GM18951 (cell line): Measurements from ENCODE around the gene CACNA1H.
"Not testable (repeated sequence)": the region's sequence is repeated elsewhere in the genome, so short reads cannot be mapped to it uniquely, and the experiment has no call there.

ENCODE experiments used
- POLR2A ChIP-seq: IDR thresholded peaks from 4 replicates; pipeline ENCODE4 v1.6.1; 2011; ENCODE audit warnings: mild to moderate bottlenecking; ENCODE audit not compliant: insufficient read length, insufficient read depth; ENCODE audit errors: extremely low read depth
- in situ Hi-C: fragments of 300-500 bp; cut with MboI; formaldehyde crosslinking; loops from one replicate; pipeline ENCODE4 v1.12.0; 2022; ENCODE audit warnings: low sequenced_read_pairs, mixed read lengths, inconsistent platforms; ENCODE audit not compliant: unreplicated experiment

CACNA1H gene

DNA sequence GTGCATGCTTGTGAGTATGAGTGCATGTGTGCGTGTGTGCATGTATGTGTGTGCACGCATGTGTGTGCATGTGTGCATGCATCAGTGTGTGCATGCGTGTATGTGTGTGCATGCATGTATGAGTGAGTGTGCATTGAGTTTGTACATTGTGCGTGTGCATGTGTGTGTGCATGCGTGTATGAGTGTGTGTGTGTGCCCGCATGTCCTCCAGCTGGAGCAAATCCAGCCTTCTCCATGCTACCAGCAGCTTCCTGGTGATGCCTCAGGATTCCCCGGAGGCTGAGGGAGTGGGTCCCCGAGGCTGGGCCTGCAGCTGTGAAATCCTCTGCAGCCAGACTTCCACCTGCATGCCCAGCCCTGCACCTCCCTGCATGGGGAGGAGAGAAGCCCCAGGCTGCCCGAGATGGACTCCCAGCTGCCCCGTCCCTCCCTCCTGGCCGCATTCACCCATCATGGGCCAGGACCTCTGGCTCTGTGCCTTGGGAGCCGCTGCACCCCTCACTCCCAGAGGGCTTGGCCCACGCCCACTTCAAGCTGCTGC lies 112.3 kb downstream of the CACNA1H start:
- in situ Hi-C loops, result no loop called here

DNA sequence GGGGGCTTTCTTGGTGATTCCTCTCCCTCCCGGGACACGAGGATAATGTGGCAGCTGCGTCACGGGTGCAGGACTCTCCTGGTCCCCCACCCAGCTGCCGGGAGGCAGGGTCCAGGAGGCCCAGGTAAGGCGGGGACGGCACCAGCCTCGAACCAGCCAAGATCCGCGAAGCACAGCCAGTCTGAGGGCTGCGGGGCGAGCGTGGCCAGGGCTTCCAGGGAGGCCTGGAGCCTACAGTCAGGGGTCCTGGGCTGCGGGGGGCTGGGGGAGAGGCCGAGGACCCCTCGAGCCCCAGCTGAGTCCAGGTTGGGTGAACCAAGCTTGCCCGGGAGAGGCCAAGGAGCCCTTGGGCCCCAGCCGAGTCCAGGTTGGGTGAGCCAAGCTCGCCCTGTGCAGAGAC lies 112.9 kb downstream of the CACNA1H start:
- in situ Hi-C loops, result no loop called here
- no peak for TF ChIP-seq POLR2A

More for the DNA sequence above, 112.3 kb downstream of the CACNA1H start:
- TF ChIP-seq POLR2A, result no peak

DNA sequence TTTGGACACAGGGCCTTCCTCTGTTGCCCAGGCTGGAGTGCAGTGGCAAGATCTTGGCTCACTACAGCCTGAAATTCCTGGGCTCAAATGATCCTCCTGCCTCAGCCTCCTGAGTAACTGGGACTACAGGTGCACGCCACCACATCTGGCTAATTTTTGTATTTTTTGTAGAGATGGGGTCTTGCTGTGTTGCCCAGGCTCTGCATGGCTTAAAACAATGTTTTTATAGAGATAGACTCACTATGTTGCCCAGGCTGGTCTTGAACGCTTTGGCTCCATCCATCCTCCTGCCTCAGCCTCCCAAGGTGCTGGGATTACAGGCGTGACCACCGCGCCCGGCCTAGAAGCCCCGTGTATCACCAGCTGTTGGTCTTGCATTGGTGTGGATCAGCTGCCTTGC lies 116.5 kb downstream of the CACNA1H start:
- in situ Hi-C loops, result not testable (repeated sequence)

DNA sequence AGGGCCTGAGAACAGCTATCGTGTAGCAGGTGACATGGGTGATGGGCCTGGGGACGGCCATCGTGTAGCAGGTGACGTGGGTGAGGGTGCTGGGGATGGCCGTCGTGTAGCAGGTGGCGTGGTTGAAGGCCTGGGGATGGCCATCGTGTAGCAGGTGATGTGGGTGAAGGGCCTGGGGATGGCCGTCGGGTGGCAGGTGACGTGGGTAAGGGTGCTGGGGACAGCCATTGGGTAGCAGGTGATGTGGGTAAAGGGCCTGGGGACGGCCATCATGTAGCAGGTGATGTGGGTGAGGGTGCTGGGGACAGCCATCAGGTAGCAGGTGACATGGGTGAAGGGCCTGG lies 118.4 kb downstream of the CACNA1H start:
- TF ChIP-seq POLR2A, result no peak
- in situ Hi-C loops, result no loop called here
